Esophagus muscularis mucosa (tissue), 4 donors: ENCODE results near the gene POLE3. TPM values are rescaled to one million over a fixed set of nuclear protein-coding genes. Genes with fewer than 3 reads are reported as not detected.

Experiments used
- DNase-seq: peaks from one replicate; pipeline ENCODE4 v3.0.0-alpha.2; 2017; ENCODE audit errors: extremely low spot score
- H3K27ac ChIP-seq, 4 donors: fragments of 200-600 bp; sonication (generic); replicated peaks in 1 of 4; 1 replicate in 3 of 4; 2 replicates in 1 of 4; pipeline ENCODE4 v1.5.1; 2016 to 2019; ENCODE audit warnings: mild to moderate bottlenecking in 1 of 4
- H3K27me3 ChIP-seq, 4 donors: fragments of 200-600 bp; sonication (generic); one replicate each; pipeline versions ENCODE4 v1.5.1 to v1.6.0; 2016 to 2019
- H3K36me3 ChIP-seq, 4 donors: fragments of 200-600 bp; sonication (generic); one replicate each; pipeline ENCODE4 v1.5.1; 2016 to 2019
- H3K4me1 ChIP-seq, 4 donors: fragments of 200-600 bp; sonication (generic); one replicate each; pipeline ENCODE4 v1.5.1; 2016 to 2019
- H3K4me3 ChIP-seq, 4 donors: fragments of 200-600 bp; sonication (generic); 1 replicate in 2 of 4; 2 replicates in 2 of 4; pipeline ENCODE4 v1.5.1; 2016 to 2019; ENCODE audit warnings: mild to moderate bottlenecking in 4 of 4, moderate library complexity in 1 of 4
- H3K9me3 ChIP-seq, 4 donors: fragments of 200-600 bp; sonication (generic); 1 replicate in 3 of 4; 2 replicates in 1 of 4; pipeline ENCODE4 v1.5.1; 2016 to 2019
- EP300 ChIP-seq: sonication (generic); formaldehyde crosslinking; IDR thresholded peaks from one replicate; pipeline ENCODE4 v1.6.1; 2017; ENCODE audit warnings: antibody characterized with exemption
- POLR2A ChIP-seq: fragments of 450-650 bp; IDR thresholded peaks from one replicate; pipeline ENCODE4 v1.6.1; 2017; ENCODE audit warnings: antibody characterized with exemption, moderate library complexity, mild to moderate bottlenecking, low read depth
- POLR2AphosphoS5 ChIP-seq, 2 donors: sonication (generic); formaldehyde crosslinking; IDR thresholded peaks; one replicate each; pipeline ENCODE4 v1.6.1; 2017; ENCODE audit warnings: antibody characterized with exemption in 2 of 2
- WGBS: methylation state at CpG from one replicate; pipeline ENCODE4 v1.1.5; 2018; 5-methylcytosine and 5-hydroxymethylcytosine counted together
- intact Hi-C: fragments of 100-400 bp; cut with DNase I; formaldehyde crosslinking; loops from one replicate; pipeline ENCODE4 v1.15.1; 2023
- total RNA-seq, 4 donors: library from RNA; depleted of rRNA; stranded (reverse); fragments of >200 nt; gene quantifications; one replicate each; pipeline versions ENCODE4 v1.1.0 to v1.2.1, GENCODE V29; 2016
- TF ChIP-seq, protein P1 (sequence below), 3 experiments: fragments of 200-600 bp in 2 of 3; fragments of 450-650 bp in 1 of 3; sonication (generic) in 2 of 3; IDR thresholded peaks; one replicate each; pipeline ENCODE4 v1.5.1; 2017 to 2019; ENCODE audit warnings: antibody characterized with exemption in 3 of 3, mild to moderate bottlenecking in 2 of 3, moderate library complexity in 1 of 3

Gene POLE3
- total RNA-seq, 4 donors from 2014 or later: 25.7 to 42.6 (median 32.8) TPM

DNA sequence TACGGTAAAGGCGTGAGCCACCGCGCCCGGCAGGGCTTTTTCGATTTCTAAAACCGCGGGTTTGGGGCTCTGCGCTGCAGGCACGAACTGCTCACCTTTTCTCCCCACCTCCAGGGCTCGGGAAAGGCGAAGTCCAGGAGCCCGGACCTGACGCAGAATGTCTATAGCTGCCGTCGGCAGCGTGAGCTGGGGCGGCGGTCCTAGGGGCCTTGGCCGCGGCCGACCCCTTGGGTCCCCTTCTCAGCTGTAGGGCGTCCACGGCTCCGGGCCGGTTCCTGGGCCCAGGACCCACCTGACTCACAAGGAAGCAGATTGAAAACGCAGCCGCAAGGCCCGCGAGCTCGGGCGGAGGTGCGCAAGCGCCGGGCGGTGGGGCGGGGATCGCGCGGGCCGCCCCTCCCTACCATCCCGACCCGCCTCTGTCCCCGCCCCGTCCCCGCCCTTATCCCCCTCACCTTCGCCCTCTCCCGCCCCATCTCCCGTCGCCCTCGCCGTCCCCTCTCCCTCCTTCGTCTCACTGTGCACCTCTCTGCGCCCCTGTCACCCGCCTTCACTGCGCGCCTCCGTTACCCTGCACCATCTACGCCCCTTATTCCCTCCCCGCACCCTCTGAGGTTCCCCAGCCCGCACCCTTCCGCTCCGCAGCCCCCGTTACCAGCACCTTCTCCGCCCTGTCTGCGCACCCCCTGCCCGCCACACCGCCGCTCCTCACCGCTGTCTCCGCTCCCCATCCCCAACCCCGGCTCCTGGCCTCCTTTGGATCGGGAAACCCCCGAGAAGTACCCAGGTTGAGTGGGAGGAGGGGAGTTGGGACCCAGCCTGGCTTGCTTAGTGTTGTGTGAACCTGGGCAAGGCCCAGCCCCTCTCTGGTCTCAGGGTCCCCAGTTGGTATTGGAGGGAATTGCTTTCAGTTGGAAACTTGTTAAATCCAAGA, 33.6 kb downstream of the POLE3 start, which contains the start of gene HDHD3:
TSS of gene HDHD3 (minus strand) at position 353 of the 934 bp plus-strand sequence. CDS start 2,632 bp downstream, outside the sequence.
- DNase-seq: peak; percentile 96
- H3K36me3 ChIP-seq: peaks cover 14 to 30% (median 23%) of the 10 kb centered on the region in 4 donors
- no peaks in the 10 kb centered on the region for H3K9me3 ChIP-seq
- peaks cover 12 to 23% (median 20%) of the 10 kb centered on the region in 4 donors for H3K4me1 ChIP-seq
- H3K27me3 ChIP-seq: no peaks in the 10 kb centered on the region
- intact Hi-C loops: loop anchor here (5.0 kb wide), 1 partner anchor 35 kb away; the partner anchor contains the start of gene WDR31
- peak within 1 kb of the TSS; percentile 82 to 95 (median 87) for H3K4me3 ChIP-seq
- TF ChIP-seq POLR2AphosphoS5 (IDR thresholded peaks at IDR 0.05): peak; percentile 77 to 93
- TF ChIP-seq, protein P1, sequence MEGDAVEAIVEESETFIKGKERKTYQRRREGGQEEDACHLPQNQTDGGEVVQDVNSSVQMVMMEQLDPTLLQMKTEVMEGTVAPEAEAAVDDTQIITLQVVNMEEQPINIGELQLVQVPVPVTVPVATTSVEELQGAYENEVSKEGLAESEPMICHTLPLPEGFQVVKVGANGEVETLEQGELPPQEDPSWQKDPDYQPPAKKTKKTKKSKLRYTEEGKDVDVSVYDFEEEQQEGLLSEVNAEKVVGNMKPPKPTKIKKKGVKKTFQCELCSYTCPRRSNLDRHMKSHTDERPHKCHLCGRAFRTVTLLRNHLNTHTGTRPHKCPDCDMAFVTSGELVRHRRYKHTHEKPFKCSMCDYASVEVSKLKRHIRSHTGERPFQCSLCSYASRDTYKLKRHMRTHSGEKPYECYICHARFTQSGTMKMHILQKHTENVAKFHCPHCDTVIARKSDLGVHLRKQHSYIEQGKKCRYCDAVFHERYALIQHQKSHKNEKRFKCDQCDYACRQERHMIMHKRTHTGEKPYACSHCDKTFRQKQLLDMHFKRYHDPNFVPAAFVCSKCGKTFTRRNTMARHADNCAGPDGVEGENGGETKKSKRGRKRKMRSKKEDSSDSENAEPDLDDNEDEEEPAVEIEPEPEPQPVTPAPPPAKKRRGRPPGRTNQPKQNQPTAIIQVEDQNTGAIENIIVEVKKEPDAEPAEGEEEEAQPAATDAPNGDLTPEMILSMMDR (IDR thresholded peaks at IDR 0.05): no peak
- WGBS: 6% methylated on average over 22 of the region's 74 CpGs
- peak within 1 kb of the TSS; percentile 81 to 90 (median 86) for H3K27ac ChIP-seq

DNA sequence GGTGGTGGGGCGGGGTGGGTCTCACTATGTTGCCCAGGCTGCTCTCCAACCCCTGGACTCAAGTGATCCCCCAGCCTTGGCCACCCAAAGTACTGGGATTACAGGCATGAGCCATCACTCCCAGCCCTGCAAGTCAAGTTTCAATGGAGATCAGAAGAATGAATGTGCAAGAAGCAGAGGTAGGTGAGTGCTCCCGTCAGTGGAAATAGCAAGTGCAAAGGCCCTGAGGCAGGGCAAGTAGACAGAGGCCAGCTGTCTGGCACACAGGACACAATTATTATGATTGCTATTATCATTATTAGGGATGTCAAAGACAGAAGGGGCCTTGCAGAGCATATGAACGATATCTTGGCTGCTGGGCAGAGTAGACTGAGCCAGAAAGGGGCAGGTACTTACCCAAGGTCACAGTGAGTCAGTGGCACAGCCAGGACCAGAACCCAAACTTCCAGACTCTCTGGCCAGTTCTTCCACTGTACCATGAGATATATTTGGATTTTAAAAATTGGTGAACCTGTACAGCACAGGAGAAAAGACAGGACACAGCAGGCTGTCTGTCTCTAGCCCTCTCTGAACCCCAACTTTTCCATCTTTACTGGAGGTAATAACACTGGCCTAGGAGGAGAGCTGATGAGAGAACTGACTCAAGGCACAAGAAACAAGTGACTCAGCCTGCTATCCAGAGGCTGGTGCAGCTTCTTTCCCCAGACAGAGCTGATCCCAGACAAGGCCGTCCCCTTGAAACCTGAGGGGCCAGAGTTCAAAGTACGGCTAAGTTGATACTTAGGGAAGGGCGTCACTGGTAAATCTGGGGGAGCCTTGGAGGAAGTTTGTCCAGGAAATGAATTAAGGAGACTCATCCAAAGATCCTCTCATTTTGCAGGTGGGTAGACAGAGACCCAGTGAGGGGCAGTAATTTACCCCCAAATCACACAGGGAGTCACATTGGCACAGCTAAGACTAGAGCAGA, 35.1 kb downstream of the POLE3 start:
- no peak overlapping the region for H3K27ac ChIP-seq
- DNase-seq: no peak
- no peaks in the 10 kb centered on the region for H3K9me3 ChIP-seq
- H3K4me3 ChIP-seq: peak overlapping the region in 3 of 4 donors; percentile 82 to 90 (median 84)
- peaks cover 12 to 23% (median 20%) of the 10 kb centered on the region in 4 donors for H3K4me1 ChIP-seq
- intact Hi-C loops: loop anchor here (5.0 kb wide), 1 partner anchor 33 kb away; the partner anchor contains the start of gene WDR31
- H3K36me3 ChIP-seq: peaks cover 14 to 30% (median 23%) of the 10 kb centered on the region in 4 donors
- 93% methylated on average over 6 of the region's 6 CpGs for WGBS
- H3K27me3 ChIP-seq: no peaks in the 10 kb centered on the region
- TF ChIP-seq POLR2A (no peak), POLR2AphosphoS5 (IDR thresholded peaks at IDR 0.05) (no peak), EP300 (no peak)
- TF ChIP-seq, protein P1 (IDR thresholded peaks at IDR 0.05): no peak

DNA sequence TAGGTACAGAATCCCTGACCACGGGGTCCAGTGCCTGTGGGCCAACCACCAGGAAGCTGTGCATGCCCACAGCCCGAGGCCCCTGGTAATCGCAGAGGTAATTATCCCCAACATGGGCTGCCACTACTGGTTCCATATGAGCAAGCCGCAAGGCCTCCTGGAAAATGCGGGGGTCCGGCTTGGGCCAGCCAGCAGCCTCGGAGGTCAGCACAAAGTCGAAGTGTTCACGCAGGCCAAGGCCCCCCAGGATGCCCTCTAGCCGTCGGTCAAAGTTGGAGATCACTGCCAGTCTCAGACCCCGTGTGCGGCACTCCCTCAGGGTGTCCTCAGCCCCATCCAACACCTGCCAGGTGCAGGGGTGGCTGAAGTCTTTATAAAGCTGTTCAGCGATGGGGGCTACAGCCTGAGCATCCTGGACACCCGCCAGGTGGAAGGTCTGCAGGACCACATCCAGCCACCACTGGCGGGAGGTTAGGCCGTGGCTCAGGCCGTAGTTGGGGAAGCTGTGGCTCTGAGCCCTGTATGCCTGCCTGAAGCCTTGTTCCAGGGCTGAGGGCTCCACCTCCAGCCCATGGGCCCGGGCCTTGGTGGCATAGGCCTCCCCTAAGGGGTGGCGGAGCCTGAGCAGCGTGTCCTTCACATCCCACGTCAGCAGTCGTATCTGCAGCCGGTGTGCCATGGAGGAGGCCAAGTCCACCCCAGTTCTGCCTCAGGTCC, 36.6 kb downstream of the POLE3 start:
- Histone ChIP-seq H3K4me1 (peaks cover 12 to 23% (median 20%) of the 10 kb centered on the region in 4 donors), H3K4me3 (no peak overlapping the region), H3K27me3 (no peaks in the 10 kb centered on the region), H3K9me3 (no peaks in the 10 kb centered on the region), H3K36me3 (peaks cover 14 to 30% (median 23%) of the 10 kb centered on the region in 4 donors), H3K27ac (no peak overlapping the region)
- intact Hi-C loops: no loop called here
- TF ChIP-seq POLR2A: no peak
- TF ChIP-seq, protein P1 (IDR thresholded peaks at IDR 0.05): no peak
- no peak for TF ChIP-seq POLR2AphosphoS5 (IDR thresholded peaks at IDR 0.05)
- TF ChIP-seq EP300: no peak
- 80% methylated on average over 1 of the region's 24 CpGs for WGBS
- no peak for DNase-seq

DNA sequence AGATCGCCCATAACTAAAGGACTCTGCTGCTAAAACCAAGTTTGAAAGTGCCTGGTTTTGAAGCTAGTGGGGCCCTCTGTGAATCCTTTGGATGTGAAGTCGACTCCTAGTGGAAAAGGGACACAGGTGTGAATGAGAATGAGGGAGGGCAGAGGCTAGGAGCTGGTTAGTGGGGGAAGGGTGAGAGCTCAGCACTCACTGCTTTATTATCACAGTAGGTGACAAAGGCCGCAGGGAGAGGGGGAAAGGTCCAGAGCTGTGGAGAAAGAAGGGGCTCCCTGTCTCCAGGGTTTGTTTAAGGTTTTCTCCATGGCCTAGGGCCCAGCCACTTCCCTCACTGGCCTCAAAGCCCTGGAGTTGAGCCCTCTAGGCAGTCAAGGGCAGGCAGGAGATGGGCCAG, 37.2 kb downstream of the POLE3 start:
- Histone ChIP-seq H3K4me3 (no peak overlapping the region), H3K27me3 (no peaks in the 10 kb centered on the region), H3K4me1 (peaks cover 12 to 23% (median 20%) of the 10 kb centered on the region in 4 donors), H3K27ac (no peak overlapping the region), H3K9me3 (no peaks in the 10 kb centered on the region), H3K36me3 (peaks cover 14 to 30% (median 23%) of the 10 kb centered on the region in 4 donors)
- intact Hi-C loops: no loop called here
- DNase-seq: no peak
- TF ChIP-seq POLR2A: no peak
- 63% methylated on average over 3 of the region's 3 CpGs for WGBS
